Thoracic aorta (tissue), 2 donors: ENCODE data around the gene STAT5B. TPM values are rescaled to one million over a fixed set of nuclear protein-coding genes. Genes with fewer than 3 reads are reported as not detected.

Source experiments
- ATAC-seq: fragments of 150-250 bp; one replicate; pipeline ENCODE4 v1.8.0; 2017; ENCODE audit warnings: low read depth; ENCODE audit not compliant: insufficient number of reproducible peaks, low FRiP score
- DNase-seq: peaks from one replicate; pipeline ENCODE4 v3.0.0-alpha.2; 2020; ENCODE audit warnings: low spot score
- H3K27ac ChIP-seq, 2 donors: fragments of 200-600 bp; sonication (generic); 1 replicate in 1 of 2; 2 replicates in 1 of 2; pipeline ENCODE4 v1.5.1; 2016; ENCODE audit warnings: mild to moderate bottlenecking in 2 of 2, moderate library complexity in 2 of 2
- H3K27me3 ChIP-seq: fragments of 200-600 bp; sonication (generic); replicated peaks from 2 replicates; pipeline ENCODE4 v1.6.0; 2016; ENCODE audit warnings: mild to moderate bottlenecking; ENCODE audit not compliant: insufficient read depth
- H3K36me3 ChIP-seq: fragments of 200-600 bp; sonication (generic); one replicate; pipeline ENCODE4 v1.5.1; 2016
- H3K4me1 ChIP-seq, 2 donors: fragments of 200-600 bp; sonication (generic); 1 replicate in 1 of 2; 2 replicates in 1 of 2; pipeline versions ENCODE4 v1.5.1 to v1.6.0; 2016; ENCODE audit warnings: low read depth in 2 of 2, mild to moderate bottlenecking in 1 of 2; ENCODE audit not compliant: control insufficient read depth in 1 of 2
- H3K4me3 ChIP-seq: fragments of 200-600 bp; sonication (generic); 2 replicates; pipeline ENCODE4 v1.5.1; 2016; ENCODE audit warnings: mild to moderate bottlenecking
- H3K9me3 ChIP-seq: fragments of 200-600 bp; sonication (generic); 2 replicates; pipeline ENCODE4 v1.5.1; 2016
- CTCF ChIP-seq: fragments of 200-600 bp; sonication (generic); IDR thresholded peaks from one replicate; pipeline ENCODE4 v1.5.1; 2019; ENCODE audit warnings: antibody characterized with exemption
- total RNA-seq, 2 donors: library from RNA; depleted of rRNA; stranded (reverse); fragments of >200 nt; gene quantifications; one replicate each; pipeline versions ENCODE4 v1.1.0 to v1.2.3, GENCODE V29; 2016

Gene STAT5B
- total RNA-seq, 2 donors from 2014 or later, result 95.2 to 117 TPM

DNA sequence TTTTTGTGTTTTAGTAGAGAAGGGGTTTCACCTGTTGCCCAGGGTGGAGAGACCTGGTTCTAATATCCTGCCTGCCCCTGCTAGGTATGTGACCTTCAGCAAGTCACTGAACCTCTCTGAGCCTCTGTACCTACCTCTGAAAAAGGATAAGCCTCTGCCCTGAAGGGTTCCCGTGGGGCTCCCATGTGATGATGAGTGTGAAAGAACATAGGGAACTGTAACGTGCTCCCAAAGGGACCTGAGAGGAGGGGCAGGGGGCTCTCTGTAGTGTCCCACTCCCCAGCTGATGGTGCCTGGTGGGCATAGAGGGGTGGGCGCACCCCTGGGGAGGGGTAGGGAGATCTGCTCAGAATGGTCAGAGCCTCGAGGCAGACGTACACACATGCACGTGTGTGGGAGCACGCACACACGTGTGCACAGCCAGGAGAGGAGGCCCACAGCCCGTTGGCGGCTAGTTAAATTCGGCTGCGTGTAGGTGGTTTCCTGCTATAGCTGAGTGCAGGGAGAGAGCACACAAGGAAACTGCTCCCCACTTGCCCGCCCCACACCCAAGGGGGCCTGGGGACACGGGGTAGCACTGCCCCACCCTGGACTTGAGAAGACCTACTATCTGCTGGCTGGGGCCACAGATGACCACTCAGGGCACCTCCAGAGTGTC is 101.9 kb downstream of the STAT5B start:
- no peaks in the 10 kb centered on the region for H3K9me3 ChIP-seq
- H3K36me3 ChIP-seq, result no peaks in the 10 kb centered on the region
- TF ChIP-seq CTCF, result no peak
- ATAC-seq (no peak), DNase-seq (no peak)
- no peak overlapping the region for H3K27ac ChIP-seq
- no peaks in the 10 kb centered on the region for H3K4me1 ChIP-seq
- H3K27me3 ChIP-seq, result no peaks in the 10 kb centered on the region
- no peak overlapping the region for H3K4me3 ChIP-seq

- TF ChIP-seq CTCF, result no peak
- Histone ChIP-seq H3K36me3 (no peaks in the 10 kb centered on the region), H3K9me3 (no peaks in the 10 kb centered on the region), H3K27ac (no peak overlapping the region), H3K27me3 (no peaks in the 10 kb centered on the region), H3K4me3 (no peak overlapping the region), H3K4me1 (no peaks in the 10 kb centered on the region)
- ATAC-seq, result no peak
- no peak for DNase-seq
These were observed 104.4 kb downstream of the STAT5B start for GRCh38 chr17:42171831-42172230.

DNA sequence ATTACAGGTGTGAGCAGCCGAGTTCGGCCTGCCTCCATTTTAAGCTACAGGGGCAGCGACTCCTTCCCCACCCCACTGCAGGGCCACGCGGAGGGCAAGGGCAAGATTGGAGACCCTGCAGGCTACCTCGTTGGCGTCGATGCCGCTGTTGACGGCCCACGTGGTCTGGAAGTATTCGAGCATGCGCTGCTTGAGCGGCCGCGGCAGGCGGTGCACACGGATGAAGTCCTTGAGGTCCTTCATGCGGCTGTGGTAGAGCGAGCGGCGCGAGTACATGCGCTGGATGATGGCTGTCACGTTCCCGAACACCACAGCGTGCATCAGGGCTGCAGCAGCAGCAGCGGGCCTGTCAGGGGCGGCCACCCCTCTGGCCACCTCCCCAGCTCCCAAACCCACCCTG is 106.8 kb downstream of the STAT5B start:
- Histone ChIP-seq H3K9me3 (no peaks in the 10 kb centered on the region), H3K36me3 (no peaks in the 10 kb centered on the region), H3K4me3 (no peak overlapping the region), H3K4me1 (no peaks in the 10 kb centered on the region), H3K27me3 (no peaks in the 10 kb centered on the region), H3K27ac (no peak overlapping the region)
- DNase-seq, result no peak
- ATAC-seq, result no peak
- no peak for TF ChIP-seq CTCF

DNA sequence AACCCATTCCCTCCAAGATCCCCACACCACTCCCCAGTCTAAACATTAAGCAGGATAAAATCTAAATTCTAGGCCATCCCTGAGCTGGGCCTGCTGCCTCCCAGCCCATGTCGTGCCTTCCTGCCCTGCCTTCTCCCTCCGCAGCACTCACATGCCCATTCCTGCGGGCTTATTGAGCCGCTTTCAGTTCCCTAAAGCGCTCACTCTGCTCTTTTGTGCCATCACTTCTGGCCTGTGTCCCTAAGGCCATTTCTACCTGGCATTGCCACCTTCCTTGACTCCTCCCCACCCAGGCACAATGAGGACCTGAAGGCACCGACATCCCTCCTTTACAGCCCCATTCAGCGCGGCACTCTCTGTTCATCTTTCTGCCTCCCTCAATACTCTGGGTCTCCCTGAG is 108.4 kb downstream of the STAT5B start:
- ATAC-seq, result no peak
- H3K4me1 ChIP-seq, result no peaks in the 10 kb centered on the region
- DNase-seq, result no peak
- no peak overlapping the region for H3K4me3 ChIP-seq
- no peak overlapping the region for H3K27ac ChIP-seq
- TF ChIP-seq CTCF, result no peak
- H3K36me3 ChIP-seq, result no peaks in the 10 kb centered on the region
- no peaks in the 10 kb centered on the region for H3K9me3 ChIP-seq
- no peaks in the 10 kb centered on the region for H3K27me3 ChIP-seq

GRCh38 chr17:42166196-42166763 is 109.9 kb downstream of the STAT5B start:
- Histone ChIP-seq H3K4me3 (no peak overlapping the region), H3K27ac (no peak overlapping the region), H3K36me3 (no peaks in the 10 kb centered on the region), H3K27me3 (no peaks in the 10 kb centered on the region), H3K9me3 (no peaks in the 10 kb centered on the region), H3K4me1 (no peaks in the 10 kb centered on the region)
- no peak for ATAC-seq
- no peak for DNase-seq
- no peak for TF ChIP-seq CTCF
